RWPE2 (cell line): ENCODE results near the gene ZNF468.
"Not testable (repeated sequence)": the region's sequence is repeated elsewhere in the genome, so short reads cannot be mapped to it uniquely, and the experiment has no call there.

Experiments
- ATAC-seq: fragments of 200-7000 bp; cut with Tn5 transposase; 3 replicates; pipeline ENCODE4 v1.9.1; 2021; ENCODE audit warnings: low read depth
- DNase-seq: peaks from one replicate; pipeline ENCODE4 v3.0.0-alpha.2; 2020; ENCODE audit warnings: low spot score
- H3K27ac ChIP-seq: fragments of 450-650 bp; 2 replicates; pipeline ENCODE4 v1.5.1; 2017; ENCODE audit warnings: mild to moderate bottlenecking; ENCODE audit not compliant: poor library complexity, severe bottlenecking
- H3K27me3 ChIP-seq: fragments of 250-450 bp; sonication (Bioruptor Pico); 2 replicates; pipeline ENCODE4 v1.5.1; 2021; ENCODE audit warnings: mild to moderate bottlenecking, moderate library complexity; ENCODE audit not compliant: insufficient read depth, poor library complexity, severe bottlenecking
- H3K36me3 ChIP-seq: fragments of 250-450 bp; sonication (Bioruptor Pico); 2 replicates; pipeline ENCODE4 v1.5.1; 2020; ENCODE audit warnings: low read depth, mild to moderate bottlenecking, moderate library complexity
- H3K4me1 ChIP-seq: fragments of 250-450 bp; sonication (Bioruptor Pico); 2 replicates; pipeline ENCODE4 v1.5.1; 2021; ENCODE audit warnings: mild to moderate bottlenecking, moderate library complexity; ENCODE audit not compliant: insufficient read depth, poor library complexity, severe bottlenecking
- H3K4me3 ChIP-seq: fragments of 250-450 bp; sonication (Bioruptor Pico); 2 replicates; pipeline ENCODE4 v1.5.1; 2021; ENCODE audit warnings: mild to moderate bottlenecking, moderate library complexity; ENCODE audit not compliant: severe bottlenecking
- H3K9me3 ChIP-seq: fragments of 250-450 bp; sonication (Bioruptor Pico); 2 replicates; pipeline ENCODE4 v1.5.1; 2021; ENCODE audit warnings: mild to moderate bottlenecking, moderate library complexity; ENCODE audit not compliant: severe bottlenecking
- CTCF ChIP-seq: fragments of 450-650 bp; IDR thresholded peaks from one replicate; pipeline ENCODE4 v1.5.1; 2017; ENCODE audit warnings: mild to moderate bottlenecking, moderate library complexity; ENCODE audit not compliant: poor library complexity, severe bottlenecking

The ZNF468 gene

GRCh38 chr19:52825765-52826164 lies 31.7 kb downstream of the ZNF468 start:
- Histone ChIP-seq H3K4me1 (no peaks in the 10 kb centered on the region), H3K9me3 (no peaks in the 10 kb centered on the region), H3K36me3 (no peaks in the 10 kb centered on the region), H3K27me3 (no peaks in the 10 kb centered on the region), H3K27ac (no peak overlapping the region), H3K4me3 (no peak overlapping the region)
- DNase-seq, result no peak
- TF ChIP-seq CTCF, result no peak
- no peak for ATAC-seq

GRCh38 chr19:52823676-52824075 lies 33.7 kb downstream of the ZNF468 start:
- no peak for DNase-seq
- no peak for TF ChIP-seq CTCF
- Histone ChIP-seq H3K4me3 (no peak overlapping the region), H3K27me3 (no peaks in the 10 kb centered on the region), H3K4me1 (no peaks in the 10 kb centered on the region), H3K36me3 (no peaks in the 10 kb centered on the region), H3K9me3 (no peaks in the 10 kb centered on the region), H3K27ac (no peak overlapping the region)
- ATAC-seq, result no peak

GRCh38 chr19:52821204-52821960 lies 36.0 kb downstream of the ZNF468 start, which contains the start of gene ZNF28:
ZNF28 (minus strand) TSS chr19:52821633; CDS start chr19:52817958, 3,675 bp downstream.
- H3K27ac ChIP-seq, DNase-seq, H3K9me3 ChIP-seq, H3K36me3 ChIP-seq, H3K27me3 ChIP-seq, H3K4me1 ChIP-seq: not testable (repeated sequence)
- peak; percentile 99 for ATAC-seq
- H3K4me3 ChIP-seq, result peak within 1 kb of the TSS; percentile 64

- peak; percentile 51 for ATAC-seq
- not testable (repeated sequence) for DNase-seq, H3K27me3 ChIP-seq, H3K9me3 ChIP-seq, H3K27ac ChIP-seq, H3K4me1 ChIP-seq
- peaks cover 11% of the 10 kb centered on the region for H3K36me3 ChIP-seq
- H3K4me3 ChIP-seq, result peak overlapping the region; percentile 64
These were observed 36.8 kb downstream of the ZNF468 start for GRCh38 chr19:52820472-52821203.

- Histone ChIP-seq H3K36me3 (peaks cover 18% of the 10 kb centered on the region), H3K4me3 (no peak overlapping the region), H3K27me3 (no peaks in the 10 kb centered on the region), H3K4me1 (no peaks in the 10 kb centered on the region), H3K27ac (no peak overlapping the region), H3K9me3 (peaks cover under 1% of the 10 kb centered on the region)
- ATAC-seq, result no peak
- DNase-seq, result no peak
- no peak for TF ChIP-seq CTCF
These were observed 47.6 kb downstream of the ZNF468 start for GRCh38 chr19:52809801-52810200.

GRCh38 chr19:52799950-52800640 lies 57.3 kb downstream of the ZNF468 start:
- H3K27me3 ChIP-seq, DNase-seq, H3K4me3 ChIP-seq, H3K27ac ChIP-seq, H3K4me1 ChIP-seq, ATAC-seq: not testable (repeated sequence)
- H3K36me3 ChIP-seq, result peaks cover 48% of the 10 kb centered on the region
- peaks cover 33% of the 10 kb centered on the region for H3K9me3 ChIP-seq
